ENCODE measurements around the gene IRF6.

- no peak for TF ChIP-seq CTCF (conservative IDR thresholded peaks at IDR 0.05; ENCODE audit: low read length)
- TF ChIP-seq EZH2phosphoT487 (IDR thresholded peaks at IDR 0.05; ENCODE audit: borderline replicate concordance, low read depth, low read length), result no peak
Measured at GRCh38 chr1:209780268-209780667, 25.7 kb downstream of the IRF6 start.

Measured in OCI-LY7 (cell line).